HG03060 (cell line): ENCODE measurements around the gene KSR2.
"Not testable (repeated sequence)": the region's sequence is repeated elsewhere in the genome, so short reads cannot be mapped to it uniquely, and the experiment has no call there.

Experiments used
- ATAC-seq: cut with Tn5 transposase; IDR thresholded peaks from one replicate; pipeline ENCODE4 v1.9.1; 2021; ENCODE audit warnings: low read depth, moderate number of reproducible peaks; ENCODE audit not compliant: unreplicated experiment

KSR2 gene

GRCh38 chr12:117968826-117969659 is at the start of gene KSR2:
TSS of gene KSR2 (minus strand) at chr12:117968990. CDS start at chr12:117968255, 735 bp downstream.
- no peak for ATAC-seq

GRCh38 chr12:118017926-118018325 is 49.1 kb upstream of the KSR2 start:
- ATAC-seq: no peak

GRCh38 chr12:118016424-118017264 is 47.9 kb upstream of the KSR2 start, which contains the start of gene RFC5:
TSS of gene RFC5 (plus strand) at chr12:118016703. CDS start at chr12:118016828, 125 bp downstream.
- ATAC-seq: peak; percentile 92

- ATAC-seq: no peak
Measured at GRCh38 chr12:118015944-118016343, 47.2 kb upstream of the KSR2 start.

GRCh38 chr12:118015306-118015705 is 46.5 kb upstream of the KSR2 start:
- no peak for ATAC-seq

GRCh38 chr12:118013283-118013682 is 44.5 kb upstream of the KSR2 start:
- ATAC-seq: no peak

GRCh38 chr12:118011961-118012360 is 43.2 kb upstream of the KSR2 start:
- no peak for ATAC-seq

GRCh38 chr12:118011377-118011776 is 42.6 kb upstream of the KSR2 start:
- ATAC-seq: no peak

GRCh38 chr12:118010903-118011302 is 42.1 kb upstream of the KSR2 start:
- ATAC-seq: no peak

GRCh38 chr12:117999806-118000205 is 31.0 kb upstream of the KSR2 start:
- not testable (repeated sequence) for ATAC-seq

GRCh38 chr12:117998719-117999118 is 29.9 kb upstream of the KSR2 start:
- no peak for ATAC-seq

- no peak for ATAC-seq
Measured at GRCh38 chr12:117994551-117995438, 26.0 kb upstream of the KSR2 start.

GRCh38 chr12:117986705-117987469 is 18.1 kb upstream of the KSR2 start:
- ATAC-seq: no peak

- ATAC-seq: no peak
Measured at GRCh38 chr12:117985182-117985581, 16.4 kb upstream of the KSR2 start.

- ATAC-seq: no peak
Measured at GRCh38 chr12:117981267-117981666, 12.5 kb upstream of the KSR2 start.

- no peak for ATAC-seq
Measured at GRCh38 chr12:117980616-117981015, 11.8 kb upstream of the KSR2 start.

- no peak for ATAC-seq
Measured at GRCh38 chr12:117977373-117977772, 8.6 kb upstream of the KSR2 start.

- ATAC-seq: no peak
Measured at GRCh38 chr12:117975006-117975405, 6.2 kb upstream of the KSR2 start.

- ATAC-seq: no peak
Measured at GRCh38 chr12:117972301-117972700, 3.5 kb upstream of the KSR2 start.

- ATAC-seq: no peak
Measured at GRCh38 chr12:117970334-117970733, 1.5 kb upstream of the KSR2 start.
